DOHH2 (cell line): ENCODE data around the gene ARHGAP33.

ENCODE experiments used
- H3F3A ChIP-seq: fragments of 200-600 bp; sonication (generic), shearing (Covaris generic); 2 replicates; pipeline ENCODE4 v1.6.0; 2016; ENCODE audit warnings: antibody characterized with exemption, mild to moderate bottlenecking; ENCODE audit not compliant: control insufficient read depth, insufficient read depth
- H3K27ac ChIP-seq: fragments of 200-600 bp; sonication (generic); 2 replicates; pipeline ENCODE4 v1.5.1; 2014; ENCODE audit warnings: low read depth, mild to moderate bottlenecking, low read length, moderate library complexity
- H3K27me3 ChIP-seq: fragments of 200-600 bp; sonication (generic); 2 replicates; pipeline ENCODE4 v1.6.1; 2014; ENCODE audit warnings: mild to moderate bottlenecking, low read length, mixed read lengths; ENCODE audit not compliant: control insufficient read depth
- H3K36me3 ChIP-seq: fragments of 200-600 bp; sonication (generic); 2 replicates; pipeline ENCODE4 v1.6.1; 2014; ENCODE audit warnings: mild to moderate bottlenecking, low read length, moderate library complexity, mixed read lengths; ENCODE audit not compliant: control insufficient read depth
- H3K4me1 ChIP-seq: fragments of 200-600 bp; sonication (generic); 2 replicates; pipeline ENCODE4 v1.6.1; 2014; ENCODE audit warnings: mild to moderate bottlenecking, low read length, mixed read lengths; ENCODE audit not compliant: control insufficient read depth
- H3K4me2 ChIP-seq: fragments of 200-600 bp; sonication (generic); 2 replicates; pipeline ENCODE4 v1.6.0; 2014; ENCODE audit warnings: mild to moderate bottlenecking, low read length, moderate library complexity
- H3K4me3 ChIP-seq: fragments of 200-600 bp; sonication (generic); 2 replicates; pipeline ENCODE4 v1.5.1; 2014; ENCODE audit warnings: mild to moderate bottlenecking, low read length, mixed read lengths
- H3K79me2 ChIP-seq: fragments of 200-600 bp; sonication (generic); 2 replicates; pipeline ENCODE4 v1.6.1; 2014; ENCODE audit warnings: mild to moderate bottlenecking, low read length, mixed read lengths; ENCODE audit not compliant: control insufficient read depth
- H3K9me2 ChIP-seq: fragments of 200-600 bp; sonication (generic); replicated peaks from 2 replicates; pipeline ENCODE4 v1.6.1; 2014; ENCODE audit warnings: mild to moderate bottlenecking, low read length, mixed read lengths; ENCODE audit not compliant: control insufficient read depth
- H3K9me3 ChIP-seq: fragments of 200-600 bp; sonication (generic); 2 replicates; pipeline ENCODE4 v1.6.1; 2014; ENCODE audit warnings: antibody characterized with exemption, low read length, mixed read lengths; ENCODE audit not compliant: control insufficient read depth, insufficient read depth
- H4K20me1 ChIP-seq: fragments of 200-600 bp; sonication (generic); 2 replicates; pipeline ENCODE4 v1.6.0; 2014; ENCODE audit warnings: low read depth, mild to moderate bottlenecking, antibody characterized with exemption, low read length, moderate library complexity; ENCODE audit not compliant: control insufficient read depth, insufficient read depth
- EZH2phosphoT487 ChIP-seq: fragments of 200-600 bp; sonication (generic); IDR thresholded peaks from 2 replicates; pipeline ENCODE4 v1.6.1; 2017; ENCODE audit warnings: borderline replicate concordance, mild to moderate bottlenecking, antibody characterized with exemption, low read length, moderate library complexity, mixed read lengths
- TF ChIP-seq, protein P1 (sequence below): fragments of 200-600 bp; sonication (generic); IDR thresholded peaks from one replicate; pipeline ENCODE4 v1.5.1; 2014; ENCODE audit warnings: antibody characterized with exemption, mild to moderate bottlenecking, low read depth, low read length; ENCODE audit not compliant: poor library complexity, severe bottlenecking

Gene ARHGAP33

DNA sequence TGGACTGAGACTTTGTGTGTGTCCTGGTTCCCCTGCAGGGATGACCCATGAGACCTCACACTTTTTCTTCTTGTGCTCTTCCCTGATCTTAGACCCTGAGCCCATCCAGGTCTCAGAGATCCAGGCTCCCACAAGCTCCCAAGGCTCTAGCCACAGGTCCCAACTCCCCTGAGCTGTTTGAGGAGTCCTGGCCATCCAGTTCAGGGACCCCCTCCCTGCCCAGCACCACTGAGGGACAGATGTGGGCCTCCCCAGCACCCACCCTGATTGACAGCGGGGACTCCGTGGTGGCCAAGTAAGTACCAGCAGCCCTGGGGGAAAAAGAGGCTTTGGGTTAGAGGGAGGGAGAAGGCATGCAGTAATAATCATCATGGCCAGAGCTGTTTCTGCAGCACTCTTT is 15.7 kb upstream of the ARHGAP33 start:
- Histone ChIP-seq H3K27me3 (no peaks in the 10 kb centered on the region), H3K27ac (no peak overlapping the region), H3K79me2 (peaks cover 31% of the 10 kb centered on the region), H3K4me1 (peaks cover 21% of the 10 kb centered on the region), H3K9me3 (no peaks in the 10 kb centered on the region), H3K4me3 (0 out of 2 replicates have a peak overlapping the region, but pooled peaks have one; percentile 80), H4K20me1 (0 out of 2 replicates have a peak, but pooled peaks cover 4% of the 10 kb centered on the region), H3F3A (no peaks in the 10 kb centered on the region), H3K4me2 (peak overlapping the region; percentile 14; the same call in 1 of the 2 replicates), H3K9me2 (no peaks in the 10 kb centered on the region), H3K36me3 (peaks cover 27% of the 10 kb centered on the region)
- no peak for TF ChIP-seq EZH2phosphoT487
- TF ChIP-seq, protein P1, sequence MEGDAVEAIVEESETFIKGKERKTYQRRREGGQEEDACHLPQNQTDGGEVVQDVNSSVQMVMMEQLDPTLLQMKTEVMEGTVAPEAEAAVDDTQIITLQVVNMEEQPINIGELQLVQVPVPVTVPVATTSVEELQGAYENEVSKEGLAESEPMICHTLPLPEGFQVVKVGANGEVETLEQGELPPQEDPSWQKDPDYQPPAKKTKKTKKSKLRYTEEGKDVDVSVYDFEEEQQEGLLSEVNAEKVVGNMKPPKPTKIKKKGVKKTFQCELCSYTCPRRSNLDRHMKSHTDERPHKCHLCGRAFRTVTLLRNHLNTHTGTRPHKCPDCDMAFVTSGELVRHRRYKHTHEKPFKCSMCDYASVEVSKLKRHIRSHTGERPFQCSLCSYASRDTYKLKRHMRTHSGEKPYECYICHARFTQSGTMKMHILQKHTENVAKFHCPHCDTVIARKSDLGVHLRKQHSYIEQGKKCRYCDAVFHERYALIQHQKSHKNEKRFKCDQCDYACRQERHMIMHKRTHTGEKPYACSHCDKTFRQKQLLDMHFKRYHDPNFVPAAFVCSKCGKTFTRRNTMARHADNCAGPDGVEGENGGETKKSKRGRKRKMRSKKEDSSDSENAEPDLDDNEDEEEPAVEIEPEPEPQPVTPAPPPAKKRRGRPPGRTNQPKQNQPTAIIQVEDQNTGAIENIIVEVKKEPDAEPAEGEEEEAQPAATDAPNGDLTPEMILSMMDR, result no peak

DNA sequence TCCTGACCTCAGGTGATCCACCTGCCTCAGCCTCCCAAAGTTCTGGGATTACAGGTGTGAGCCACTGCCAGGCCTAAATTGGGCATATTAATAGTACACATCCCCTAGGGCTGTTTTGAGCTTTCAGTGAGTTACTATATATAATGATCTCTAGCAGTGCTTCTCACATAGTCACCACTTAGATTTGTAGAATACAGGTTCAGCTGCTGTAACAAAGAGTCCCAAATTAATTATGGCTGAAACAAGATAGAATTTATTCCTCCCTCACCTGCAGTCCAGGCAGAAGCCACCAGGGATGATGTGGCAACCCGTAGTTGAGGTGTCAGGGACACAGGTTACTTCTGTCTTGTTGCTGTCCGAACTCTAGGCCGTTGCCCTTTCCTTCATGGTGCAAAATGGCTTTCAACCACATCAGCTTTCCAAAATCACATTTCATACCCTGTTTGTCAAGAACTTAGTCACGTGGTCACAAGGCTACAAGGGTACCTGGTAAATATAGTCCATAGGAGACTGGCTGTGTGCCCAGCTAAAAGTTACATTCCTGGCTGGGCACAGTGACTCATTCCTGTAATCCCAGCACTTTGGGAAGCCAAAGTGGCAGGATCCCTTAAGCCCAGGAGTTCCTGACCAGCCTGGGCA is 14.5 kb upstream of the ARHGAP33 start:
- no peak for TF ChIP-seq EZH2phosphoT487
- TF ChIP-seq, protein P1, result no peak
- H3K9me3 ChIP-seq, result no peaks in the 10 kb centered on the region
- no peaks in the 10 kb centered on the region for H3K27me3 ChIP-seq
- H3K27ac ChIP-seq, result no peak overlapping the region
- H3K4me1 ChIP-seq, result peaks cover 21% of the 10 kb centered on the region
- H3K9me2 ChIP-seq, result no peaks in the 10 kb centered on the region
- H3K79me2 ChIP-seq, result peaks cover 31% of the 10 kb centered on the region
- H3K4me2 ChIP-seq, result no peak overlapping the region
- peaks cover 30% of the 10 kb centered on the region for H3K36me3 ChIP-seq
- 0 out of 2 replicates have a peak, but pooled peaks cover 4% of the 10 kb centered on the region for H4K20me1 ChIP-seq
- H3F3A ChIP-seq, result no peaks in the 10 kb centered on the region
- no peak overlapping the region for H3K4me3 ChIP-seq

DNA sequence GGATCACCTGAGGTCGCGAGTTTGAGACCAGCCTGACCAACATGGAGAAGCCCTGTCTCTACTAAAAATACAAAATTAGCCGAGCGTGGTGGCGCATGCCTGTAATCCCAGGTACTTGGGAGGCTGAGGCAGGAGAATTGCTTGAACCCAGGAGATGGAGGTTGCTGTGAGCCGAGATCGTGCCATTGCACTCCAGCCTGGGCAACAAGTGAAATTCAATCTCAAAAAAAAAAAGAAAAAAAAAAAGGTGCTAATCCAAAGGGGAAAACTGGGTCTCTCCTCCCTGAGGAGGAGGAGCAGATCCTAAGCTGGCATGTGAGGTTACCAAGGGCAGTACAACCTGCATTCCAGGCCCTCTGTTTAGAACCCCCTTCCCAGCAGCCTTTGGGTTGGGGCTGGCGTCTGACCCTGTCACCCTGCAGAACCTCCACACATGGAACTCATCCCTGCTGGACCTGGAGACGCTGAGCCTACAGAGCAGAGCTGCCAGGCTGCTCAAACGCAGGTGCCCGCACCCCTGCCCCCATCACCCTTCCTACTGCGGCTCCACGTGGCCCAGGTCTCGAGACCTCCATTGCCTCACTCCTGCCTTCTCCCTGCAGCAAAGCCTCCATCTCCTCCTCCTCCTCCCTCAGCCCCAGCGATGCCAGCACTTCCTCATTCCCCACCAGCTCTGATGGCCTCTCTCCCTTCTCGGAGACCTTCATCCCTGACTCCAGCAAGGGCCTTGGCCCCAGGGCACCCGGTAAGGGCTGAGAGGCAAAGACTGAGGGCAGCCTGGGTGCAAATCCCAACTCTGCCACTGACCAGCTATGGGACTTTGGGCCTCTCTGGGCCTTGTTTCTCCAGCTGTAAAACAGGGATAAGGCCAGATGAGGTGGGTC is 10.7 kb upstream of the ARHGAP33 start:
- TF ChIP-seq, protein P1, result no peak
- no peak for TF ChIP-seq EZH2phosphoT487
- Histone ChIP-seq H3K9me2 (no peaks in the 10 kb centered on the region), H3K4me3 (no peak overlapping the region), H3K4me2 (no peak overlapping the region), H4K20me1 (no peaks in the 10 kb centered on the region), H3K27me3 (no peaks in the 10 kb centered on the region), H3K9me3 (no peaks in the 10 kb centered on the region), H3K79me2 (peaks cover 15% of the 10 kb centered on the region), H3K4me1 (peaks cover 3% of the 10 kb centered on the region), H3K27ac (no peak overlapping the region), H3K36me3 (peaks cover 37% of the 10 kb centered on the region), H3F3A (no peaks in the 10 kb centered on the region)
